HG03095 (cell line): ENCODE results near the gene TMEM252.

Source experiments
- ATAC-seq: cut with Tn5 transposase; IDR thresholded peaks from one replicate; pipeline ENCODE4 v1.9.1; 2021; ENCODE audit warnings: moderate library complexity; ENCODE audit not compliant: unreplicated experiment

TMEM252 gene

GRCh38 chr9:68545033-68545705 lies 4.5 kb upstream of the TMEM252 start:
- ATAC-seq, result peak; percentile 54

GRCh38 chr9:68541568-68541967 lies 885 bp upstream of the TMEM252 start:
- ATAC-seq, result no peak

- ATAC-seq, result no peak
These were observed 2.5 kb downstream of the TMEM252 start for GRCh38 chr9:68538200-68538599.

- no peak for ATAC-seq
These were observed 3.1 kb downstream of the TMEM252 start for GRCh38 chr9:68537616-68537880.

- ATAC-seq, result no peak
These were observed 3.6 kb downstream of the TMEM252 start for GRCh38 chr9:68536876-68537615.

GRCh38 chr9:68533678-68534077 lies 7.0 kb downstream of the TMEM252 start:
- no peak for ATAC-seq

GRCh38 chr9:68532131-68532530 lies 8.6 kb downstream of the TMEM252 start:
- no peak for ATAC-seq

- ATAC-seq, result no peak
These were observed 10.1 kb downstream of the TMEM252 start for GRCh38 chr9:68530618-68531017.

- no peak for ATAC-seq
These were observed 17.2 kb downstream of the TMEM252 start for GRCh38 chr9:68523367-68523936.

- no peak for ATAC-seq
These were observed 17.7 kb downstream of the TMEM252 start for GRCh38 chr9:68522954-68523353.

GRCh38 chr9:68522131-68522530 lies 18.6 kb downstream of the TMEM252 start:
- no peak for ATAC-seq

- ATAC-seq, result no peak
These were observed 25.2 kb downstream of the TMEM252 start for GRCh38 chr9:68515326-68516017.

- no peak for ATAC-seq
These were observed 26.7 kb downstream of the TMEM252 start for GRCh38 chr9:68513981-68514380.

GRCh38 chr9:68513385-68513784 lies 27.3 kb downstream of the TMEM252 start:
- no peak for ATAC-seq

- no peak for ATAC-seq
These were observed 31.0 kb downstream of the TMEM252 start for GRCh38 chr9:68509689-68510088.

- ATAC-seq, result no peak
These were observed 32.1 kb downstream of the TMEM252 start for GRCh38 chr9:68508547-68508946.

- ATAC-seq, result no peak
These were observed 32.9 kb downstream of the TMEM252 start for GRCh38 chr9:68507806-68508145.

- no peak for ATAC-seq
These were observed 33.4 kb downstream of the TMEM252 start for GRCh38 chr9:68507130-68507805.

GRCh38 chr9:68506551-68506950 lies 34.1 kb downstream of the TMEM252 start:
- ATAC-seq, result no peak

- peak; percentile 59 for ATAC-seq
These were observed 34.8 kb downstream of the TMEM252 start for GRCh38 chr9:68505681-68506409.

- no peak for ATAC-seq
These were observed 38.4 kb downstream of the TMEM252 start for GRCh38 chr9:68502279-68502678.
